Measurements from ENCODE around the gene PRKG1.
"Not testable (repeated sequence)": the region's sequence is repeated elsewhere in the genome, so short reads cannot be mapped to it uniquely, and the experiment has no call there.

The PRKG1 gene

DNA sequence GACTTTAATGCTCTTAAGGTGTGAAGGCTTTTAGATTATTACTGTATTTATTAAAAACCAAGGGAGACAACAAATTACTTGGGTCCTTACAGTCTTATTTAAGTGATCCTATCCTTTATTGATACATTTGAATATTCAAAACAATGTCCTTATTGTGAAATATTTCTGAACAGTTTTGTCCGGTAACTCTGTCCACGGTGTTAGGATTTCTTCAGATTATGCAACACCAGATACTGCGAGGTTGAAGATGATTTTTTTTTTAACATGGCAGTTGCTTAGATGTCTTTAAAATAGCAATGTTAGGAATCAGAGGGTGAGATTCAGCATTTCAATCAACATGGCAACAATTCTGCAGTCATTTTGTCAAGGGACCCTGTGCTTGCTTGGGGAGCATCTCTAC, 448.6 kb downstream of the PRKG1 start:
- no peak for DNase-seq (ENCODE audit: low read depth)

DNA sequence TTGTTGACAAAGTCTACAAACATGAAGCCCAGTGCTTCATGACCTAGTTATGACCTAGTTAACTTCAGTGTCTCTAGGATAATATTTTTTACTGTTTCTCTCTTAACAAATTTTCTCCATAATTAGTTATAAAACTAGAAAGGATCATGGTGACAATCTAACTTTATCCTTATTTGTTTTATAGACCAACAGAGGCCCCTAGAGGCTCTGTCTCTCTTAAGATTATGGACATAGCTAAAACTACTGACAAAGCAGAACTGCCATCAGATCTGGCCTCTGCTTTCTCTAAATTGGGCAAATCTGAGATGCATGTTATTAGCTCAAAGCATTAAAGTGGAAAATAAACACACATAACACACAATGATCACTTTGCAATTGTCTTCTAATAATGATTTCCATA, 449.2 kb downstream of the PRKG1 start:
- no peak for DNase-seq (ENCODE audit: low read depth)

DNA sequence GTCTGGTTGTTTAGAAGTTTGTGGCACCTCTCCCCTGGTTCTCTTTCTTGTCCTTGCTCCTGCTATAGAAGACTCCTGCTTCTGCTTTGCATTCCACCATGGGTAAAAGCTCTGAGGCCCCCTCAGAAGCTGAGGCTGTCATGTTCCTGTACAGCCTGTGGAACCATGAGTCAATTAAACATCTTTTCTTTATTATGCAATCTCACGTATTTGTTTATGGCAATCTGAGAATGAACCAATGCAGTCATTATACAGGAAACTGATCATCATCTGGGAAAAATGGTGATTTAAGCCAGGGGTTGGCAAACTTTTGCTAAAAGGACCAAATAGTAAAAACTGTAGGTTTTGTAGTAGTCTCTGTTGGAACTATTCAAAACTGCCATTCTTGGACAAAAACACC, 449.8 kb downstream of the PRKG1 start:
- DNase-seq (ENCODE audit: low read depth), result no peak

DNA sequence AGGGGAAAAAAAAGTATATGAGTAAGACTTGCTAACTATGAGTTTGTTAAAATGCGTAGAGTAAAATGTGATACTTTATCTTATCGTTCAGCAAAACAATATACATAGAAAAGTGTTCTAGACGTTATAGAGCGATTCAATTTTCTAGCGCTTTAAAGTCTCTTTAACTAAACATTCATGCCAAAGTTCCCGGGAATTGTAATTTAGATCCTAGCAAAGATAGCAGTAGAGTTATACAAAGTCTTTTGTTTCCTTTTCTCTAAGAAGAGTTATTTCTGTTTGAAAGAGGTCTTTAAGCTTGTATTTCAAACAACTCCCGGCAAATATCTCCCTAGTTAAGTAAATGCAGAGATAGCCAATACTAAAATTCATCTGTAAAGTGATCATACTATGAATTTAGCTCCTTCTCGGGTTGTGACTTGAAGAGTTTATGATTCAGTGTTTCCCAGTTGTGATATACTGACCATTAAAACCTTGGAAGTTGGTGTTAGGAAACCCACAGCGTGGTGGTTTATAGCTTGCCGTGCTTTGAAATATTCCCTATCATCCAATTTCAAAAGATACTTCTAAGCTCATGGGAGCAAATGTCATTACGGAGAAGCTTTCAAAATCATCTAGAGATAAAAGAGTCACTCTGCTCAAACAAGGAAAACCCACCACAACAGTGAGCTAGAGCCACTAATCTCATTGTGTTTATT, 453.4 kb downstream of the PRKG1 start:
- DNase-seq (ENCODE audit: low read depth), result no peak

DNA sequence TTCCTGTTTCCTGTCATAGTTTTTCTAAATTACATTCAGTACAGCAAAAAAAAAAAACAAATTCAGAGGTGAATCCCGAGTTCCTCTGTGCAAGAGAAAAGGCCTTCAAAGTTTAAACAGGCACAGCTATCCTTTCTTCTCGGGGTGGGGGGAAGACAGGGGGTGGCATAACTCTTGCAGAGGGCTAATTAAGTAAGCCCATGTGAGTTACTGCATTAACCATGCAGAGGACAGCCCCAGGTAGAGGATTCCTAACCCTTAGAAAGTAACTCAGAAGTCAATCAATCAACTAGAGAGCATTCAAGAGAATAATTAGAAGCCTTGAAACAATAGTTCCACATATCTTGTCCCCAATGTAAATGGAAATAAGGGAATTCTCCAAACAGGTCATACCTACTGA, 454.2 kb downstream of the PRKG1 start:
- DNase-seq (ENCODE audit: low read depth), result no peak

DNA sequence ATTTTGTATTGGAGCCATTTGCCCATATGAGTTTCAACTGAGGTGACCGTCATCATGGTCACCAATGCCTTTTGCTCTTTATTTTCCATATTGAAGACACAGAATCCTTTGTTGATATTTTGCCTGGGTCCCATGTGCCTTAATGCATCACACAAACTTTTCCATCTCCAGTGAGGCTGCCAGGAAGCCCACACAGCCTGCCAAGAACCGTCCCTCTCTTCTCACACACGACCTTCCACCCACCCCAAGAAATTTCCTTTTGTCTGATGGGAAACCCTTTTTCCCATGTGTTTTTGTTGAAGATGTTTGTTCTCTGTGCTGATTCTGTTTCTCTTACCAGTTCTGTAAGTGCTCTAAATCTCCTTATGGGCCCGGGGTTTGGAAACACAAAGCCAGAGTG, 456.3 kb downstream of the PRKG1 start:
- DNase-seq (ENCODE audit: low read depth), result no peak

DNA sequence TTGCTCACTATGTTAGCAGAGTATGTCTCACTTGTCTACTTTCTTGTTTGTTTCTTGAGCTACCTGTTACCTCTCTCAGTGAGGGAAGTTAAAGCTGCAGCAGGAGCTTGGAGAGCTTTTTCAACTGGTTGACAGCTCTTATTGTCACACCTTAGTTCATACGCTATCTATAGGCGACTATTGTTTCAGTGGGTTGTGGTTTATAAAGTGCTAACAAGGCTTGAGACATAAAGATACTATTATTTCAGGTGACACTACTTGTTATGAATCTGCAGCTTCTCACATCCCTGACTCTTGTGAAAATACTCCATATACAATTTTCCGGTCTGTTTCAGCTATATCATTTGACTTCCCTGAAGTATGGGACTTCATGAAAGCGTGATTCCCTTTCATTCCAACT, 457.8 kb downstream of the PRKG1 start:
- DNase-seq (ENCODE audit: low read depth), result no peak

DNA sequence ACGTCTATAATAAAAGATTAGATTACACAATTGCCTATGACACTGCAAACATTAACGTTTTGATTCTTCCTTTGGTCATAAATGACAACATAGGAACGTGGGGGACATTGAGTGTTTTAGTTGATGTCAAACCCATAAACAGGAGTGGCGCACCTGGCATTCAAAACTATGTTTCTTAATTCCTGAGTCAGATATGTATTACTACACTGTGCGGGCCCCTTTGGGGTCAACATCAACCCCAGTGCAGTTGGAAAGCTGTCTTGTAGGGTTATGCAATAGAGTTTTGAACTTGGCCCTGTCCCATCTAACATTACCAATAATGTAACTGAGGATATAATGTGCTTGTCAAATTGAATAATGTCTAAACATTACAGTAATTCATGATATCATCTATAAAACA, 468.6 kb downstream of the PRKG1 start:
- no peak for DNase-seq (ENCODE audit: low read depth)

DNA sequence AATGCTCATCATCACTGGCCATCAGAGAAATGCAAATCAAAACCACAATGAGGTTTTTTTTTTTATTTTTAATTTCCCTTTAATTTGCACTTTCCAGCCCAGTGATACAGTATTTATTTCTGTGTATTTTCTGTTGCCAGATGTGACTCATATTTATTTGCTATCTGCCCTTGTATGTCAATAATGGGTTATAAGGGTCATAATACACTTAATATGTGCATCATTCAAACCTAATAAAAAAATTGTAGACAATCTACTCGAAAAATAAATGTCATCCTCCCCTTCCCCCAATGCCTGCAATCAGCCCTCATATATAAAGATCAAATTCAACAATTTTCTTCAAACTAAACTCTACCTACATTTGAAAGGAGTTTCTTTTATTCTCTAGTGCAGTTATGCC, 470.6 kb downstream of the PRKG1 start:
- DNase-seq (ENCODE audit: low read depth), result no peak

DNA sequence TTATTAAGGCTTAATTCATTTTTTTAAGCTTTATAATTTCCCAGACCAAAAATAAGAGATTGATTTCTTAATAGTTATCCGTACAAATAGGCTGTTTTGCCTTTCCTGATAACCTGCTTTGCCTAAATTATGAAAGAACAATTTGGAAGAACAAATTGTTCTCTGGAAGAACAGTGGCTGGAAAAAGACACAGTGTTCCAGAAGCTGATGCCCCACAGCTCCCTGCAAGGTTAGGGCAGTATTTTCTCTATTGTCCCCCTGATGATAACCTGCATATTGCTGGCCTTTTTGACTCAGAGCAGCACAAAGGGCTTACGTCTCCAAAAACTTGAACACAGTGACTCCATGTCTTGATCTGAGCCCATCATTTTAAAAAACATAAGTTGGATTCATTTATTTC, 473.7 kb downstream of the PRKG1 start:
- no peak for DNase-seq (ENCODE audit: low read depth)

DNA sequence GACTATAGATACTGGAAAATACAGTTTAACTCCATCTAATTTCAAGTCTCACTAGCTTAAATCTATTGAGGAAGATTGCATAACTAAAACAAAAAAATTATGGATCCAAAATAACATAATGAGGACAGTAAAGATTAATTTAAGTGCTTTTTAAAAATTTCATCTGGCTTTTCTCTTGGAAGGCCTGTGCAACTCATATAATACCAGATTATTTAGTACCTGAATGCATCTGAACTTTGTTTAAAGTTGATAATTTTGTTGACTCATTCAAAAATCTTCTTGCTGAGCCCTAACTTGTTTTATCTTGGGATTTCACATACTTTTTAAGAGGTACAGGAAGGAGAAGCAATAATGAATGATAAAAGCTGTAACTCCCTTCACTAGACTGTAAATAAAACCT, 478.6 kb downstream of the PRKG1 start:
- no peak for DNase-seq (ENCODE audit: low read depth)

DNA sequence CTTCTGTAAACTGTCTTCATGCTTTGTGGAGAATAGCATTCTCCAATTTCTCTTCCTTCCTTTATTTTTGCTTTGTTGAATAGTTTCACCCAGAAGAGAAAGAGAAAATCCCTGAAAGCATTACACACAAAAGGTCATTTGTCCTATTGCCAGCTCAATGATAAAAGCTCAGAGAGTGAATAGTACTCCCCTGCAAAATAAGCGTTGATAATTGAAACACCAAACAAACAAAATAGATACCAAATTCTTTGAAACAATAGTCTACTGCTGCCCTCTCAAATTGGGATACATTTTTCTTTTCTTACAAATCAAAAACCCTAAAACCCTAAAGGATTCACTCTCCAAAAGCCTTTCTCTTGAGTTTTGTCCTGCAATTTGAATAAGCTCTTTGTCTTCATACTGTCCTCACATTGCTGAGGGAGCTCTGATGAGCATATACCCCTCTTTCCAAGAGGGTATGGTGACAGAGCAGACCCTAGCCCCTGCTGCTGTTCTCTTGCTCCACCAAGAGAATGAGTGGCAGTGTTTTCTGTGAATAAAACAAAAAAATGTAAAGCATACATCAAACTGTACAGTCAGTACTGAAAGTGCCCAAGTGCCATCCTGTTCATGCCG, 490.7 kb downstream of the PRKG1 start:
- no peak for DNase-seq (ENCODE audit: low read depth)

DNA sequence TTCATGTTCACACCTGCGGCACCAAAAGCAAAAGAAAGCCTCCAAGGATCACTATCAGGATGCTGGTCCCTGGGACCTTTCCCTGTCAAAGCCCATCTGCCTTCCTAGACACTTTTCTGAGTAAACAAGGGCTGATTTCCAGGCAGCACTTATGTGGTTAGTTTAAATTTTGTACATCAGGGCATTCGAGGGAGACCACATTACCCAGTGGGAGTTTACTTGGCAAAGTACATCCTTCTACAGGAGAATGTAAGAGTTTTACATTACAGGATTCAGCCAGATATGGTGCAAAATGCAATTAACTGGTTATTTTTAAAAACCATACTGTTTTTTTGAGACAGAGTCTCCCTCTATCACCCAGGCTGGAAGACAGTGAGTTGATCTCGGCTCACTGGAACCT, 493.0 kb downstream of the PRKG1 start:
- DNase-seq (ENCODE audit: low read depth), result no peak

DNA sequence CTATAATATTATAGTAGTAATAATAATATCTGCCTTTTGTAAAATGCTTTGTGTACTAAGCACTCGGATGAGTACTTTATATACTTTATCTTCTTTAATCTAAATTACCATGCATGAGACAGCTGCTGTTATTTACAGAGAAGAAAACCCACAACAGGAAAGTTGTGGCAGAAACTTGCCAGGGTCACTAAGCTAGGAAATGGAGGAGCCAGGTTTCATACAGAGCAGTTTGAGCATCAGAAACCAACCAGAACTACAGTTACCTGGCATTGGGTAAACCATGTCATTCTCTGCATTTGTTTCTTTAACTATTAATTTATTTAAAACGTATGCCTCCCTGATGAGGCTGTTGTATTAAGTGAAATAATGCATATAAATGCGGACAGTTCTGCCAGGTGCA, 495.2 kb downstream of the PRKG1 start:
- no peak for DNase-seq (ENCODE audit: low read depth)

DNA sequence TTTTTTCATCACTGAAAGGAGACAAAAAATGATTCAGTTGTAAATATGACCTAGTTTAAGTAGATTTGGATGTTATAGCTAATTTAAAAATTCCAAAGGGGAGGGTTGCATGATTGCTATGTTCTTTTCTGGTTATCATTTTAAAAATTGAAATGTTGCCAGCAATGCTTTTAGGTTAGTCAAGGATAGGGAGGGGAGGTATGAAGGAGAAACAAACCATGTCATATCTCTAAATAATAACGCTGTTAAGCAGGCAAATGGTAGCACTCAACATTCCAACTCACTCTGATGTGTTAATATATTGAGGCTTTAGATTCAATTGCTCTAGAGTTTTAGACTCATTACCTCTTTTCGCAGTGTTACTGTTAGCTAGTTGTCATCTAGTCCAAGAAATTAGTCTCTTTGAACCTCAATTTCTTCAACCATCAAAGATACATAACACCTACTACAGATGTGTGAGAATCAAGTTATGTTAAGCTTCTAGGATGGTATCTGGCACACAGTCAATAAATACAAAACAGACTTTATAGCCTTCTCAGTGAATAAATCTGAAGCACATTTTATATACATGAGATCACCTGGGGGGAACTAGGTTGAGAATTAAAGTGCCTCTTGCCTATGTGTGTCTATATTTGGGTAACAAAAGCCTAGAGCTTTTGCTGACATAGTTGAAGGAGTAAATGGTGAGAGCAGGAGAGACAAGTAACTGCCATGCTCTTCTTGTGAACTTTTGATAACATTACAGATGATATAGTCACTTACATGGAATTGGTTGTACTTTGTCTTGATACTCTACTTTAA, 500.2 kb downstream of the PRKG1 start:
- no peak for DNase-seq (ENCODE audit: low read depth)

DNA sequence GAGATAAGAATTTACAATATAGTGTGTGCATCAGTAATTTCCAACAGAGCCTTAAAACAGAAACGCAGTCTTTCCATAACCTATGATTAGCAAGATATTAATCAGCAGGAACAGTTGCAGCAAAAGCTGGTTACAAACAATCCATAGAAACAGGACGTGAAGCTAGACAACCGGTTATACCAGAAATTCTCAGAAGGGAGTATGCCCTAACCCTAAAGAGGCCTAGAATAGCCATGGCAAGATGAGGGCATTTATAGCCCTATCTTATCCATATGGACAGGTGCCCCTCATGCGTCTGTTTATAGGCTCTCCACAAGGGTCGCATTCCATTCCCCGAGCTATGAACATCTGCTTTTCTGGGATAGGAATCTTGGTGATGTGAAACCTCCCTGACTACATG, 506.9 kb downstream of the PRKG1 start:
- not testable (repeated sequence) for DNase-seq (ENCODE audit: low read depth)

DNA sequence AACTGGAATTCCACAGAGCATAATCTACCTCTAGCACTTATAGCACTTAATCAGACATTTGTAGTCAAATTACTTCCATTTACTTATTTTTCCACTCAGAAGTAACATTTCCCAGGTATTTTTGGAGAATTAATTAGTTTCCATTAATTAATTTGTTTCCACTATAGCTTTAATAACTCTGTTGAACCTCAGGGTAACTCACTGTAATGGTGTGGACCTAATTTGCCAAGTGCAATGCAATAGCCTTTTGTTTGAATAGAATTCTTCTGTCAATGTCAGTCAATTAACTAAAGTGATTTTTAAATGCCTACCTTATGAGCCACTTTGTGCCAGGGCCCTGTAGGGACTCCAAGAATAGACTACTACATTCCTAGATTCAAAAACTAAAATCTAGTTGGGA, 509.7 kb downstream of the PRKG1 start:
- DNase-seq (ENCODE audit: low read depth), result no peak

DNA sequence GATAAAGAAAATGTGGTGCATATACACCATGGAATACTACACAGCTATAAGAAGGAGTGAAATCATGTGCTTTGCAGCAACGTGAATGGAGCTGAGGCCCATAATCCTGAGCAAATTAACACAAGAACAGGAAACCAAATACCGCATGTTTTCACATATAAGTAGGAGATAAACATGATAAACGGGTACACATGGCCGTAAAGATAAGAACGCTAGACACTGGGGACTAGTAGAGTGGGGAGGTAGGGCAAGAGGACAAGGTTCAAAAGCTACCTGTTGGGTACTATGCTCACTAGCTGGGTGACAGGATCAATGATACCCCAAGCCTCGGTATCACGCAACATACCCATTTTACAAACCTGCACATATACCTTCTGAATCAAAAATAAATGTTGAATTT, 511.5 kb downstream of the PRKG1 start:
- DNase-seq (ENCODE audit: low read depth), result no peak

DNA sequence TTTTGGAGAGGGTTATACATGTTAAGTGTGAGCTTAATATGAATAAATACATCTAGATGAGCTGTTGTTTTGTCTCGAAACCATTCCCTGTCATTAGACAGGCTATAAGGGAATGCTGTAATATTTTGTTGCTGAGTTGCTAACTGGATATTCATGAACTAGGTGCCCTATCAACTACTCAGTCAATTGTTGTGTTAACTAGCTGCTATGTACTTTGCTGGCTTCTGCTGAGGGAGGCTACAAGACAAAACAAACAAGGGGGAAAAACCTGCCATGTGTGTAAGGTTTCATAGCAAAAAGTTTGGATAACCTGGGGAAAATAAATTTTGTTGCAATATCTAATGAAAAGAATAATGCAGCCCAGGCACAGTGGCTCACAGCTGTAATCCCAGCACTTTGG, 514.7 kb downstream of the PRKG1 start:
- no peak for DNase-seq (ENCODE audit: low read depth)

DNA sequence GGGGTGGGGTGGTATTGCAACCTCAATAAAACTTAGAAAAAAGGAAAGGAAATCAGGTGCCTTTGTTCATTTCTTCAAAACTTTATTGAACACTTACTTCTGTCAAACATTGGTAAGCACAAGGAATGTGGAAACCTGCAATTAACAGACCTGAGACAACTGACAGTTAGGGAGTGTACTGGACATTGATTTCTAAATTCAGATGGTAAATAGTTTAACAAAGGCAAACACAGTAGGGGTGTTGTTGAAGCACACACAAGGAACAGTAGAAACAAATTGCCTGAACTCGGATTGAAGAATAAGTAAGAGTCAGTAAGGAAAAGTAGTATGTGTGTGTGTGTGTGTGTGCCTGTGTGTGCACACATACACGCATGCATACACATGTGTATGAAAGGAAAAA, 516.5 kb downstream of the PRKG1 start:
- no peak for DNase-seq (ENCODE audit: low read depth)

DNA sequence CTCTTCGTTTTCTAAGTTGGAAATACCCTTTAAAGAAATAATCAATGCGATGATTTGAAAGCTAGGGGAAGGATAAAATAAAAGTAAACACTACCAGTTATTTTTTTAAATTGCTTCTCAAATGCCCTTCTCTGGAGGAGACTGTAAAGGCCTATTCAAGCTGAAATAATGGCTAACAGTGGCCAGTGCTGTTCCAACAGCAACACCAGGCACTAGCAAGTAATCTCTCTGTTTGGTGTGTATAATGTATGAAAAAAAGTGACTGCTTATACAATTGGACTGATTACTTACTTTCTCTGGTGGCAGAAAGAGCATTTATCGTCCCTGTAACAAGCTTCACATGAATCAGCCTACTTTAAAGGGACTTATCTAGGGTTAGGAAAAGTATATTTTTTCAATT, 522.4 kb downstream of the PRKG1 start:
- no peak for DNase-seq (ENCODE audit: low read depth)

DNA sequence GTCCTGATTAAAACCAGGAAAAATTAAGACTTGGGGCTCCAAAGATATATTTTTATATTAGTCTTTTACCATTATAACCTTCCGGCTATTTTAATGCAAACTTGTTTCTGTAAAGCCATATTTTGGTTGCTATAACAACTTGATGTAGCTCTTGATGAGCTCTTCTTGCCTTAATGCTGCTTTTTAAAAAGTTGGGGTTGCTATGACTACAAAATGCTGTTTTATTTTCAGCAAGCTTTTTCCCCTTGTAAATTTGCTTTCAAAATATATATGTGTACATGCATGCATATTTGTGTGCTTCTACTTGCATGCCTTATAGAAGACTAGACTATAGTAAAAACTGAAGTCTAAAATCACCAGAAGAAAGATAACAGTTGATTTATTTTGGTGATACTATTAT, 525.4 kb downstream of the PRKG1 start:
- no peak for DNase-seq (ENCODE audit: low read depth)

DNA sequence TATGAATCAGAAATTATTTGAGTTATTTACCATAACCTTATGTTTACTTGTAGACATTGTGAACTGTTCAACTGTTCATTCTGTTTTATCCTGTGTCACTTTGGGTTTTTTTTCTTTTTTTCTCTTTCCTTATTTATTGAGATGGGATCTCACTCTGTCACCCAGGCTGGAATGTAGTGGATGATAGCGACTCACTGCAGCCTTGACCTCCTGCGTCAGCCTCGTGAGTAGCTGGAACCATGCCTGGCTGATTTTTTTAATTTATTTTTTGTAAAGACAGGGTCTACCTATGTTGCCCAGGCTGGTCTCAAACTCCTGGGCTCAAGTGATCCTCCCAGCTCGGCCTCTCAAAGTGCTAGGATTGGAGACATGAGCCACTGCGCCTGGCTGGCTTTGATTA, 528.0 kb downstream of the PRKG1 start:
- DNase-seq (ENCODE audit: low read depth), result no peak

DNA sequence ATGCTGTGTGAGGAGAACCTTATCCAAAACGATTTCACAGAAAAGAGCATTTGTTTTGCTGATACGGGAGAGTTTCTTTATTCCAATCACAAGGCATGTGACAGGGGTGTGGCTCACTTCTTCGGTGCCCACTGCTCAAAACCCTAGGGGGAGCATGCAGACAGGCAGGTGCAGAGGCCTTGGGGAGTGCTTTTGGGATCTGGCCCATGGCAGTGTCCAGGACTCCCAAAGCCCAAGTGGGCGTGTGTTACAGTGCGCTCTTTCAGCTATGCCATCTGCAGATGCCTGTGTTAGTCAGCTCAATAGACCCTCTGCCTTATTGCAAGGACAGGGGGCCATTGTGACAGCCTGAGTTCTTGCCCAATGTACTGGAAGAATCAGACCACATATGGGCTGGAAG, 530.3 kb downstream of the PRKG1 start:
- no peak for DNase-seq (ENCODE audit: low read depth)
